Measurements from ENCODE around the gene WNK4. TPM values are rescaled to one million over a fixed set of nuclear protein-coding genes. Genes with fewer than 3 reads are reported as not detected.

The WNK4 gene
- total and polyA plus RNA-seq, 2 experiments from 2014 or later: 0.10 to 0.65 TPM

- Mint-ChIP-seq H3K4me1 (peaks cover 12% of the 10 kb centered on the region), H3K36me3 (ENCODE audit: low read depth) (no peaks in the 10 kb centered on the region; the same call in 2 of the 3 replicates), H3K27ac (no peak overlapping the region), H3K4me3 (no peak overlapping the region), H3K27me3 (ENCODE audit: insufficient read depth, low read depth, poor library complexity) (peaks cover 24% of the 10 kb centered on the region), H3K9me3 (no peaks in the 10 kb centered on the region; the same call in 2 of the 3 replicates)
- Histone ChIP-seq H3K27me3 (ENCODE audit: insufficient read depth) (peaks cover 18% of the 10 kb centered on the region), H3K4me1 (ENCODE audit: insufficient read depth) (peaks cover 12% of the 10 kb centered on the region; the same call in 1 of the 2 replicates), H3F3A (replicated peaks; ENCODE audit: low read depth) (no peaks in the 10 kb centered on the region), H3K4me3 (no peak overlapping the region), H3K9me2 (ENCODE audit: insufficient read depth) (no peaks in the 10 kb centered on the region), H3K79me2 (replicated peaks; ENCODE audit: insufficient read depth) (no peaks in the 10 kb centered on the region), H2AFZ (no peak overlapping the region), H3K4me2 (no peak overlapping the region), H3K27ac (ENCODE audit: low read depth) (no peak overlapping the region), H4K20me1 (replicated peaks; ENCODE audit: insufficient read depth) (no peaks in the 10 kb centered on the region), H3K36me3 (ENCODE audit: insufficient read depth) (no peaks in the 10 kb centered on the region)
- TF ChIP-seq EZH2 (IDR thresholded peaks at IDR 0.05; ENCODE audit: low read depth, unreplicated experiment) (no peak), ZNF114 (CRISPR knock-in tag; IDR thresholded peaks at IDR 0.05) (no peak)
- DNase-seq (ENCODE audit: low spot score) (no peak), ATAC-seq (no peak)
Observed at GRCh38 chr17:42787266-42787665, 6.9 kb downstream of the WNK4 start.

DNA sequence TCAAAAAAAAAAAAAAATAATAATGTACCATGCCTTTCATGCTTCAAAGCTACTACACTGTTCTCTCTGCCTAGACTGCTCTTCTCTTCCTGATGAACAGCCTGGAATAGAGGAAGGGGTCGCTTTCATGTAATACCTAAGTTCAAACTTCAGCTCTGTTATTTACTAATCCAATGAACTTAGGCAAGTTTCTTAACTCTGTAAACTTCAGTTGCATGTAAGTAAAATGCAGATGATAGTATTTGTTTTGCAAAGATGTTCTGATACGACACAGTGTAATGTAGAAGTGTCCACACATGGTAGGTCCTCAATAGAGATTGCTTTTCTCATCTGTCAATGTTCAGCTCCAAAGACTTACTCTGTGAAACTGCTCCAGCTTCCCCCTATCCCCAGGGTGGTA, 11.5 kb downstream of the WNK4 start:
- no peaks in the 10 kb centered on the region for H3K9me3 Mint-ChIP-seq
- no peak for TF ChIP-seq EZH2phosphoT487 (IDR thresholded peaks at IDR 0.05; ENCODE audit: unreplicated experiment)
- no peak for TF ChIP-seq NANOG (IDR thresholded peaks at IDR 0.05; ENCODE audit: borderline replicate concordance)
- no peak for TF ChIP-seq REST (IDR thresholded peaks at IDR 0.05; ENCODE audit: unreplicated experiment)
- no peak for TF ChIP-seq JUNB (IDR thresholded peaks at IDR 0.05; ENCODE audit: unreplicated experiment)
- no peak for TF ChIP-seq CREB1 (CRISPR knock-in tag; IDR thresholded peaks at IDR 0.05; ENCODE audit: low read depth)
- no peak for TF ChIP-seq STAT1 (IDR thresholded peaks at IDR 0.05; ENCODE audit: unreplicated experiment)
- TF ChIP-seq, protein P1, sequence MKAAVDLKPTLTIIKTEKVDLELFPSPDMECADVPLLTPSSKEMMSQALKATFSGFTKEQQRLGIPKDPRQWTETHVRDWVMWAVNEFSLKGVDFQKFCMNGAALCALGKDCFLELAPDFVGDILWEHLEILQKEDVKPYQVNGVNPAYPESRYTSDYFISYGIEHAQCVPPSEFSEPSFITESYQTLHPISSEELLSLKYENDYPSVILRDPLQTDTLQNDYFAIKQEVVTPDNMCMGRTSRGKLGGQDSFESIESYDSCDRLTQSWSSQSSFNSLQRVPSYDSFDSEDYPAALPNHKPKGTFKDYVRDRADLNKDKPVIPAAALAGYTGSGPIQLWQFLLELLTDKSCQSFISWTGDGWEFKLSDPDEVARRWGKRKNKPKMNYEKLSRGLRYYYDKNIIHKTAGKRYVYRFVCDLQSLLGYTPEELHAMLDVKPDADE (IDR thresholded peaks at IDR 0.05): no peak
- TF ChIP-seq POLR2AphosphoS5 (IDR thresholded peaks at IDR 0.05; ENCODE audit: low read depth): no peak
- TF ChIP-seq, protein P2, sequence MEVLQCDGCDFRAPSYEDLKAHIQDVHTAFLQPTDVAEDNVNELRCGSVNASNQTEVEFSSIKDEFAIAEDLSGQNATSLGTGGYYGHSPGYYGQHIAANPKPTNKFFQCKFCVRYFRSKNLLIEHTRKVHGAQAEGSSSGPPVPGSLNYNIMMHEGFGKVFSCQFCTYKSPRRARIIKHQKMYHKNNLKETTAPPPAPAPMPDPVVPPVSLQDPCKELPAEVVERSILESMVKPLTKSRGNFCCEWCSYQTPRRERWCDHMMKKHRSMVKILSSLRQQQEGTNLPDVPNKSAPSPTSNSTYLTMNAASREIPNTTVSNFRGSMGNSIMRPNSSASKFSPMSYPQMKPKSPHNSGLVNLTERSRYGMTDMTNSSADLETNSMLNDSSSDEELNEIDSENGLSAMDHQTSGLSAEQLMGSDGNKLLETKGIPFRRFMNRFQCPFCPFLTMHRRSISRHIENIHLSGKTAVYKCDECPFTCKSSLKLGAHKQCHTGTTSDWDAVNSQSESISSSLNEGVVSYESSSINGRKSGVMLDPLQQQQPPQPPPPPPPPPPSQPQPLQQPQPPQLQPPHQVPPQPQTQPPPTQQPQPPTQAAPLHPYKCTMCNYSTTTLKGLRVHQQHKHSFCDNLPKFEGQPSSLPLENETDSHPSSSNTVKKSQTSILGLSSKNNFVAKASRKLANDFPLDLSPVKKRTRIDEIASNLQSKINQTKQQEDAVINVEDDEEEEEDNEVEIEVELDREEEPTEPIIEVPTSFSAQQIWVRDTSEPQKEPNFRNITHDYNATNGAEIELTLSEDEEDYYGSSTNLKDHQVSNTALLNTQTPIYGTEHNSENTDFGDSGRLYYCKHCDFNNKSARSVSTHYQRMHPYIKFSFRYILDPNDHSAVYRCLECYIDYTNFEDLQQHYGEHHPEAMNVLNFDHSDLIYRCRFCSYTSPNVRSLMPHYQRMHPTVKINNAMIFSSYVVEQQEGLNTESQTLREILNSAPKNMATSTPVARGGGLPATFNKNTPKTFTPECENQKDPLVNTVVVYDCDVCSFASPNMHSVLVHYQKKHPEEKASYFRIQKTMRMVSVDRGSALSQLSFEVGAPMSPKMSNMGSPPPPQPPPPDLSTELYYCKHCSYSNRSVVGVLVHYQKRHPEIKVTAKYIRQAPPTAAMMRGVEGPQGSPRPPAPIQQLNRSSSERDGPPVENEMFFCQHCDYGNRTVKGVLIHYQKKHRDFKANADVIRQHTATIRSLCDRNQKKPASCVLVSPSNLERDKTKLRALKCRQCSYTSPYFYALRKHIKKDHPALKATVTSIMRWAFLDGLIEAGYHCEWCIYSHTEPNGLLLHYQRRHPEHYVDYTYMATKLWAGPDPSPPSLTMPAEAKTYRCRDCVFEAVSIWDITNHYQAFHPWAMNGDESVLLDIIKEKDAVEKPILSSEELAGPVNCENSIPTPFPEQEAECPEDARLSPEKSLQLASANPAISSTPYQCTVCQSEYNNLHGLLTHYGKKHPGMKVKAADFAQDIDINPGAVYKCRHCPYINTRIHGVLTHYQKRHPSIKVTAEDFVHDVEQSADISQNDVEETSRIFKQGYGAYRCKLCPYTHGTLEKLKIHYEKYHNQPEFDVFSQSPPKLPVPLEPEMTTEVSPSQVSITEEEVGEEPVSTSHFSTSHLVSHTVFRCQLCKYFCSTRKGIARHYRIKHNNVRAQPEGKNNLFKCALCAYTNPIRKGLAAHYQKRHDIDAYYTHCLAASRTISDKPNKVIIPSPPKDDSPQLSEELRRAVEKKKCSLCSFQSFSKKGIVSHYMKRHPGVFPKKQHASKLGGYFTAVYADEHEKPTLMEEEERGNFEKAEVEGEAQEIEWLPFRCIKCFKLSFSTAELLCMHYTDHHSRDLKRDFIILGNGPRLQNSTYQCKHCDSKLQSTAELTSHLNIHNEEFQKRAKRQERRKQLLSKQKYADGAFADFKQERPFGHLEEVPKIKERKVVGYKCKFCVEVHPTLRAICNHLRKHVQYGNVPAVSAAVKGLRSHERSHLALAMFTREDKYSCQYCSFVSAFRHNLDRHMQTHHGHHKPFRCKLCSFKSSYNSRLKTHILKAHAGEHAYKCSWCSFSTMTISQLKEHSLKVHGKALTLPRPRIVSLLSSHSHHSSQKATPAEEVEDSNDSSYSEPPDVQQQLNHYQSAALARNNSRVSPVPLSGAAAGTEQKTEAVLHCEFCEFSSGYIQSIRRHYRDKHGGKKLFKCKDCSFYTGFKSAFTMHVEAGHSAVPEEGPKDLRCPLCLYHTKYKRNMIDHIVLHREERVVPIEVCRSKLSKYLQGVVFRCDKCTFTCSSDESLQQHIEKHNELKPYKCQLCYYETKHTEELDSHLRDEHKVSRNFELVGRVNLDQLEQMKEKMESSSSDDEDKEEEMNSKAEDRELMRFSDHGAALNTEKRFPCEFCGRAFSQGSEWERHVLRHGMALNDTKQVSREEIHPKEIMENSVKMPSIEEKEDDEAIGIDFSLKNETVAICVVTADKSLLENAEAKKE (CRISPR knock-in tag; IDR thresholded peaks at IDR 0.05): no peak
- TF ChIP-seq ZNF331 (CRISPR knock-in tag; IDR thresholded peaks at IDR 0.05; ENCODE audit: low read depth): no peak
- no peak for TF ChIP-seq ZNF114 (CRISPR knock-in tag; IDR thresholded peaks at IDR 0.05)

More for the DNA sequence above, 11.5 kb downstream of the WNK4 start:
- no peaks in the 10 kb centered on the region for H3K9me2 ChIP-seq (ENCODE audit: insufficient read depth)
- no peak overlapping the region for H3K4me3 ChIP-seq
- H4K20me1 ChIP-seq (replicated peaks; ENCODE audit: insufficient read depth): no peaks in the 10 kb centered on the region
- peaks cover 8% of the 10 kb centered on the region for H3K27me3 Mint-ChIP-seq (ENCODE audit: insufficient read depth, low read depth, poor library complexity)
- H3K36me3 ChIP-seq (ENCODE audit: insufficient read depth): no peaks in the 10 kb centered on the region
- no peak overlapping the region for H2AFZ ChIP-seq
- H3F3A ChIP-seq (replicated peaks; ENCODE audit: low read depth): no peaks in the 10 kb centered on the region
- no peak overlapping the region for H3K27ac ChIP-seq (ENCODE audit: low read depth)
- no peak overlapping the region for H3K4me3 Mint-ChIP-seq
- no peak for ATAC-seq
- H3K36me3 Mint-ChIP-seq (ENCODE audit: low read depth): peaks cover 7% of the 10 kb centered on the region
- H3K79me2 ChIP-seq (replicated peaks; ENCODE audit: insufficient read depth): no peaks in the 10 kb centered on the region
- H3K27ac Mint-ChIP-seq: no peak overlapping the region
- H3K4me1 ChIP-seq (ENCODE audit: insufficient read depth): no peaks in the 10 kb centered on the region
- H3K27me3 ChIP-seq (ENCODE audit: insufficient read depth): no peaks in the 10 kb centered on the region
- H3K4me1 Mint-ChIP-seq: no peaks in the 10 kb centered on the region
- DNase-seq (ENCODE audit: low spot score): no peak
- H3K4me2 ChIP-seq: no peak overlapping the region

Data from GM23338 (cell line).